Stimulated activated CD8-positive, alpha-beta memory T cell treated with anti-CD3 and anti-CD28 coated beads, Interleukin-7, amount 100 ng/mL, for 1 hour (primary cell): Measurements from ENCODE around the gene MAGEB3.

Experiments
- DNase-seq, 2 donors: peaks; one replicate each; pipeline ENCODE4 v3.0.0-alpha.2; 2020; ENCODE audit warnings: low read depth in 2 of 2

MAGEB3 gene

GRCh38 chrX:30278365-30278764, 47.9 kb downstream of the MAGEB3 start:
- no peak for DNase-seq

- DNase-seq: no peak
Measured at GRCh38 chrX:30280428-30280827, 50.0 kb downstream of the MAGEB3 start.

- DNase-seq: no peak
Measured at GRCh38 chrX:30282527-30282926, 52.1 kb downstream of the MAGEB3 start.

- DNase-seq: no peak
Measured at GRCh38 chrX:30283456-30284200, 53.2 kb downstream of the MAGEB3 start.
